Neural progenitor cell (in vitro differentiated cells): ENCODE measurements around the gene DNAH7. TPM values are rescaled to one million over a fixed set of nuclear protein-coding genes. Genes with fewer than 3 reads are reported as not detected.

Experiments used
- DNase-seq: peaks from one replicate; pipeline ENCODE4 v3.0.0-alpha.2; 2016; ENCODE audit warnings: low spot score
- H2AFZ ChIP-seq: fragments of 200-600 bp; sonication (generic); replicated peaks from 2 replicates; pipeline ENCODE4 v1.6.1; 2016; ENCODE audit warnings: antibody characterized with exemption
- H3F3A ChIP-seq: fragments of 200-600 bp; sonication (generic); 2 replicates; pipeline ENCODE4 v1.6.1; 2016; ENCODE audit warnings: antibody characterized with exemption, low read depth
- H3K27ac ChIP-seq: fragments of 200-600 bp; sonication (generic); 2 replicates; pipeline ENCODE4 v1.5.1; 2016; ENCODE audit warnings: mild to moderate bottlenecking
- H3K27me3 ChIP-seq: fragments of 200-600 bp; sonication (generic); 2 replicates; pipeline ENCODE4 v1.6.1; 2016; ENCODE audit warnings: mild to moderate bottlenecking, moderate library complexity
- H3K36me3 ChIP-seq: fragments of 200-600 bp; sonication (generic); 2 replicates; pipeline ENCODE4 v1.5.1; 2016
- H3K4me1 ChIP-seq: fragments of 200-600 bp; sonication (generic); 2 replicates; pipeline ENCODE4 v1.6.1; 2016; ENCODE audit warnings: mixed run types
- H3K4me2 ChIP-seq: fragments of 200-600 bp; sonication (generic); 2 replicates; pipeline ENCODE4 v1.6.1; 2016
- H3K4me3 ChIP-seq: fragments of 200-600 bp; sonication (generic); 2 replicates; pipeline ENCODE4 v1.5.1; 2016
- H3K79me2 ChIP-seq: fragments of 200-600 bp; sonication (generic); 2 replicates; pipeline ENCODE4 v1.6.1; 2016; ENCODE audit warnings: low read depth
- H3K9ac ChIP-seq: fragments of 200-600 bp; sonication (generic); 2 replicates; pipeline ENCODE4 v1.6.1; 2016
- H3K9me3 ChIP-seq: fragments of 200-600 bp; sonication (generic); 2 replicates; pipeline ENCODE4 v1.5.1; 2016; ENCODE audit warnings: low read depth
- H4K20me1 ChIP-seq: fragments of 200-600 bp; sonication (generic); 2 replicates; pipeline ENCODE4 v1.6.1; 2016; ENCODE audit warnings: low read depth
- H3K27ac Mint-ChIP-seq: 3 replicates; pipeline ENCODE4 v1.8.0; 2021; ENCODE audit warnings: mixed read lengths
- H3K27me3 Mint-ChIP-seq: 2 replicates; pipeline ENCODE4 v1.8.0; 2022; ENCODE audit warnings: low read depth, mild to moderate bottlenecking, inconsistent platforms, moderate library complexity, mixed read lengths; ENCODE audit not compliant: insufficient read depth
- H3K36me3 Mint-ChIP-seq: 3 replicates; pipeline ENCODE4 v1.8.0; 2021; ENCODE audit warnings: mixed read lengths
- H3K4me1 Mint-ChIP-seq: 3 replicates; pipeline ENCODE4 v1.8.0; 2021; ENCODE audit warnings: mixed read lengths
- H3K4me3 Mint-ChIP-seq: 3 replicates; pipeline ENCODE4 v1.8.0; 2021; ENCODE audit warnings: mild to moderate bottlenecking, moderate library complexity, mixed read lengths
- H3K9me3 Mint-ChIP-seq: 3 replicates; pipeline ENCODE4 v1.8.0; 2020; ENCODE audit warnings: mixed read lengths
- EZH2 ChIP-seq: fragments of 200-600 bp; sonication (generic); IDR thresholded peaks from 2 replicates; pipeline ENCODE4 v1.6.1; 2017; ENCODE audit warnings: antibody characterized with exemption, mild to moderate bottlenecking, moderate library complexity
- EZH2phosphoT487 ChIP-seq: fragments of 200-600 bp; sonication (generic); IDR thresholded peaks from 2 replicates; pipeline ENCODE4 v1.6.1; 2017; ENCODE audit warnings: antibody characterized with exemption
- total RNA-seq: library from RNA; depleted of rRNA; stranded (reverse); fragments of >200 nt; gene quantifications from 2 replicates; pipeline ENCODE4 v1.2.3, GENCODE V29; 2015; ENCODE audit warnings: low replicate concordance
- TF ChIP-seq, protein P1 (sequence below): fragments of 200-600 bp; sonication (generic); IDR thresholded peaks from 2 replicates; pipeline ENCODE4 v1.5.1; 2017; ENCODE audit warnings: antibody characterized with exemption, mild to moderate bottlenecking

DNAH7 gene
- total RNA-seq, 1 donor from 2014 or later: 0.49 TPM

- Mint-ChIP-seq H3K36me3 (no peaks in the 10 kb centered on the region), H3K27me3 (no peaks in the 10 kb centered on the region), H3K4me3 (no peak overlapping the region), H3K4me1 (no peaks in the 10 kb centered on the region), H3K27ac (no peak overlapping the region), H3K9me3 (no peaks in the 10 kb centered on the region)
- Histone ChIP-seq H3K79me2 (no peaks in the 10 kb centered on the region), H3K4me3 (no peak overlapping the region), H2AFZ (no peak overlapping the region), H3K4me2 (no peak overlapping the region), H3K27me3 (no peaks in the 10 kb centered on the region), H4K20me1 (no peaks in the 10 kb centered on the region), H3K4me1 (no peaks in the 10 kb centered on the region), H3K27ac (no peak overlapping the region), H3K9ac (no peak overlapping the region), H3F3A (no peaks in the 10 kb centered on the region), H3K36me3 (no peaks in the 10 kb centered on the region), H3K9me3 (no peaks in the 10 kb centered on the region)
- no peak for DNase-seq
- TF ChIP-seq, protein P1, sequence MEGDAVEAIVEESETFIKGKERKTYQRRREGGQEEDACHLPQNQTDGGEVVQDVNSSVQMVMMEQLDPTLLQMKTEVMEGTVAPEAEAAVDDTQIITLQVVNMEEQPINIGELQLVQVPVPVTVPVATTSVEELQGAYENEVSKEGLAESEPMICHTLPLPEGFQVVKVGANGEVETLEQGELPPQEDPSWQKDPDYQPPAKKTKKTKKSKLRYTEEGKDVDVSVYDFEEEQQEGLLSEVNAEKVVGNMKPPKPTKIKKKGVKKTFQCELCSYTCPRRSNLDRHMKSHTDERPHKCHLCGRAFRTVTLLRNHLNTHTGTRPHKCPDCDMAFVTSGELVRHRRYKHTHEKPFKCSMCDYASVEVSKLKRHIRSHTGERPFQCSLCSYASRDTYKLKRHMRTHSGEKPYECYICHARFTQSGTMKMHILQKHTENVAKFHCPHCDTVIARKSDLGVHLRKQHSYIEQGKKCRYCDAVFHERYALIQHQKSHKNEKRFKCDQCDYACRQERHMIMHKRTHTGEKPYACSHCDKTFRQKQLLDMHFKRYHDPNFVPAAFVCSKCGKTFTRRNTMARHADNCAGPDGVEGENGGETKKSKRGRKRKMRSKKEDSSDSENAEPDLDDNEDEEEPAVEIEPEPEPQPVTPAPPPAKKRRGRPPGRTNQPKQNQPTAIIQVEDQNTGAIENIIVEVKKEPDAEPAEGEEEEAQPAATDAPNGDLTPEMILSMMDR: no peak
- no peak for TF ChIP-seq EZH2phosphoT487
- TF ChIP-seq EZH2: no peak
Measured at GRCh38 chr2:195861821-195862220, 206.8 kb downstream of the DNAH7 start.

DNA sequence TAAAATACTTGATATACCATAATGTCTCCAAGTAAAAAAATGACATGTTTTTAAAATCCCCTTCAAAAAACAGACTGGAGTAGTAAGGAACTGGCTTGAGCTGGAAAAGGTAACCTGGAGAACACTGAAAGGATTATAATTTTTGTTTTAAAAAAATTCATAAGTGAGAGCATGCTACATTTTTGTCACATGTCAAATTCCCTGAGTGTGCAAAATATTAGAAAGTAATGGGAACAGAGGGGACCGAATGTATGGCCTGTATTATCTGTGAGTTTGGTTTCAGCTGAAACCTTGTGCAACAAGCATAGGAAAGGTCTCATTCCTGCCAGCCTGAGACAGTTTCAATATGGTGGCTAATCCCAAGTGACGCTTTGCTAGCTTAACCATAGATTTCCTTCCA, 209.1 kb downstream of the DNAH7 start:
- H3K4me2 ChIP-seq: no peak overlapping the region
- Mint-ChIP-seq H3K27me3 (no peaks in the 10 kb centered on the region), H3K9me3 (no peaks in the 10 kb centered on the region), H3K27ac (no peak overlapping the region), H3K4me3 (no peak overlapping the region), H3K36me3 (no peaks in the 10 kb centered on the region), H3K4me1 (no peaks in the 10 kb centered on the region)
- no peaks in the 10 kb centered on the region for H3K36me3 ChIP-seq
- DNase-seq: no peak
- no peaks in the 10 kb centered on the region for H3K4me1 ChIP-seq
- no peaks in the 10 kb centered on the region for H3K79me2 ChIP-seq
- no peaks in the 10 kb centered on the region for H3K27me3 ChIP-seq
- no peaks in the 10 kb centered on the region for H4K20me1 ChIP-seq
- H3K27ac ChIP-seq: no peak overlapping the region
- no peak overlapping the region for H2AFZ ChIP-seq
- no peaks in the 10 kb centered on the region for H3K9me3 ChIP-seq
- no peak overlapping the region for H3K4me3 ChIP-seq
- TF ChIP-seq EZH2: no peak
- H3K9ac ChIP-seq: no peak overlapping the region
- no peaks in the 10 kb centered on the region for H3F3A ChIP-seq

DNA sequence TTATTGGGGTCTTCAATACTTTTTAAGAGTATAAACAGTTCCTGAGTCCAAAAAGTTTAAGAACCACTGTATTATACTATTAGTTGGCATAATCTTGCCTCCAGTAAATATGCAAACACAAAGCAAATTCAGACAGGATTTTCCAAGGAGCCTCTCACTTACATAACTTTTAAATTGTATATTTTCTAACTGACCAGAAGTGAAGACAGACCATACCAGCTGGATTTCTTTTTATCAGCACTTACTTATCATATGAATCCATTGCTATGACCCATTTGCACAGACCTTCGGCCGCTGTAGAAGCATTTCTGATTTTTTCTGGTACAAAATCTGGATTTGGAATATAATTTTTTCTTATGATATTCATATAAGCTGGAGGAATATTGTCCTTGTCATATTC, 211.5 kb downstream of the DNAH7 start:
- no peaks in the 10 kb centered on the region for H4K20me1 ChIP-seq
- Mint-ChIP-seq H3K36me3 (no peaks in the 10 kb centered on the region), H3K27me3 (no peaks in the 10 kb centered on the region), H3K4me3 (no peak overlapping the region), H3K4me1 (peaks cover 7% of the 10 kb centered on the region), H3K9me3 (no peaks in the 10 kb centered on the region), H3K27ac (no peak overlapping the region)
- H3K9ac ChIP-seq: no peak overlapping the region
- no peak for DNase-seq
- no peaks in the 10 kb centered on the region for H3K36me3 ChIP-seq
- no peak overlapping the region for H3K4me2 ChIP-seq
- TF ChIP-seq EZH2phosphoT487 (no peak), EZH2 (no peak)
- TF ChIP-seq, protein P1: no peak
- H2AFZ ChIP-seq: no peak overlapping the region
- no peaks in the 10 kb centered on the region for H3K79me2 ChIP-seq
- no peak overlapping the region for H3K27ac ChIP-seq
- peaks cover 7% of the 10 kb centered on the region for H3F3A ChIP-seq
- H3K4me1 ChIP-seq: peaks cover 12% of the 10 kb centered on the region
- H3K4me3 ChIP-seq: no peak overlapping the region
- no peaks in the 10 kb centered on the region for H3K9me3 ChIP-seq
- no peaks in the 10 kb centered on the region for H3K27me3 ChIP-seq

DNA sequence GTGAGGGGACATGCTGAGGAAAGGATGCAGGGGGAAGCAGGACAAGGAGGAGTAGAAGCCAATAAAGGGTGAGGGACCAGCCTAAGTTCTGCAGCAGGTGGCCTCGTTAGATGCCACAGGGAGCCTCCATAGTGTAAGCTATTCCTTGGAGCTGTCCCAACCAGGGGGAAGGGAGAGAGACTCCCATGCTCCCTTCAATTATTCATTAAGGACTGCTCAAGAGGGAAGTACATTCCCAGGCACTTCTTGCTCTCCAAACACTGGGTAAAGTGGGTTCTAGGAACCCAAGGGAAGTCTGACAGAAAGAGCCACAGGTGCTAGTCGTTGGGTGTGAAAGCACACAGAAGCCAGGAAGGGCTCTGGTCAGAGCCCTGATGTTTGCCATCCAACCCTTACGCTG, 217.9 kb downstream of the DNAH7 start:
- H3K36me3 ChIP-seq: no peaks in the 10 kb centered on the region
- H3K4me2 ChIP-seq: no peak overlapping the region
- no peak overlapping the region for H3K4me3 ChIP-seq
- TF ChIP-seq, protein P1: no peak
- no peak for TF ChIP-seq EZH2
- TF ChIP-seq EZH2phosphoT487: no peak
- no peak overlapping the region for H2AFZ ChIP-seq
- no peak overlapping the region for H3K9ac ChIP-seq
- Mint-ChIP-seq H3K9me3 (no peaks in the 10 kb centered on the region), H3K4me1 (peaks cover 7% of the 10 kb centered on the region), H3K36me3 (peaks cover 2% of the 10 kb centered on the region), H3K4me3 (no peak overlapping the region), H3K27me3 (no peaks in the 10 kb centered on the region), H3K27ac (no peak overlapping the region)
- H3K9me3 ChIP-seq: no peaks in the 10 kb centered on the region
- no peak for DNase-seq
- no peaks in the 10 kb centered on the region for H4K20me1 ChIP-seq
- peaks cover 13% of the 10 kb centered on the region for H3K4me1 ChIP-seq
- H3F3A ChIP-seq: peaks cover 9% of the 10 kb centered on the region
- H3K79me2 ChIP-seq: no peaks in the 10 kb centered on the region
- H3K27me3 ChIP-seq: no peaks in the 10 kb centered on the region
- H3K27ac ChIP-seq: no peak overlapping the region
